Uterus (tissue), 2 donors: ENCODE data around the gene COBLL1.

ENCODE experiments used
- CTCF ChIP-seq, 4 experiments: fragments of 200-600 bp in 2 of 4; fragments of 450-650 bp in 2 of 4; sonication (generic) in 2 of 4; IDR thresholded peaks; one replicate each; pipeline ENCODE4 v1.5.1; 2016 to 2019; ENCODE audit warnings: antibody characterized with exemption in 4 of 4, mild to moderate bottlenecking in 2 of 4, moderate library complexity in 1 of 4
- POLR2A ChIP-seq, 2 donors: fragments of 450-650 bp; IDR thresholded peaks; one replicate each; pipeline ENCODE4 v1.6.1; 2016; ENCODE audit warnings: antibody characterized with exemption in 2 of 2, mild to moderate bottlenecking in 1 of 2, moderate library complexity in 1 of 2

GRCh38 chr2:164752956-164753355, 88.7 kb downstream of the COBLL1 start:
- TF ChIP-seq CTCF (IDR thresholded peaks at IDR 0.05) (no peak), POLR2A (IDR thresholded peaks at IDR 0.05) (no peak)
